ENCODE results near the gene PLXDC2.

- TF ChIP-seq POLR2A (IDR thresholded peaks at IDR 0.05; ENCODE audit: low read depth, low read length) = no peak
- TF ChIP-seq TAF1 (IDR thresholded peaks at IDR 0.05; ENCODE audit: borderline replicate concordance, low read depth, low read length) = no peak
Measured at GRCh38 chr10:20147684-20148083, 331.5 kb downstream of the PLXDC2 start.

Measured in GM12892 (cell line).